H54 (cell line): ENCODE results near the gene CACNB1.
A peak's percentile ranks its signal among the peaks of the same experiment; 100 is the strongest.

Experiments
- DNase-seq: peaks from one replicate; pipeline ENCODE4 v3.0.0; 2011; ENCODE audit warnings: low spot score, mixed read lengths; ENCODE audit not compliant: insufficient read length
- FAIRE-seq: peaks from 3 replicates; lab custom pipeline; 2011; peaks lifted over from hg19 to GRCh38; lab: Jason Lieb, UNC
- POLR2A ChIP-seq: IDR thresholded peaks from 2 replicates; pipeline ENCODE4 v1.6.1; 2011; ENCODE audit warnings: low read depth, mild to moderate bottlenecking, low read length

The CACNB1 gene

GRCh38 chr17:39222866-39223834, 25.7 kb upstream of the CACNB1 start:
- no peak for TF ChIP-seq POLR2A
- FAIRE-seq, result no peak
- no peak for DNase-seq

- DNase-seq (no peak), FAIRE-seq (no peak)
- TF ChIP-seq POLR2A, result no peak
Observed at GRCh38 chr17:39222151-39222550, 24.7 kb upstream of the CACNB1 start.

- FAIRE-seq, result no peak
- TF ChIP-seq POLR2A, result no peak
- no peak for DNase-seq
Observed at GRCh38 chr17:39221572-39221971, 24.1 kb upstream of the CACNB1 start.

GRCh38 chr17:39219647-39220154, 22.2 kb upstream of the CACNB1 start:
- no peak for TF ChIP-seq POLR2A
- DNase-seq (no peak), FAIRE-seq (no peak)

GRCh38 chr17:39218906-39219305, 21.4 kb upstream of the CACNB1 start:
- FAIRE-seq (no peak), DNase-seq (no peak)
- TF ChIP-seq POLR2A, result no peak

- DNase-seq, result no peak
- FAIRE-seq, result no peak
- no peak for TF ChIP-seq POLR2A
Observed at GRCh38 chr17:39217734-39218369, 20.4 kb upstream of the CACNB1 start.

- FAIRE-seq, result no peak
Observed at GRCh38 chr17:39213852-39214251, 16.4 kb upstream of the CACNB1 start.

GRCh38 chr17:39212841-39213480, 15.5 kb upstream of the CACNB1 start:
- TF ChIP-seq POLR2A, result no peak
- FAIRE-seq (no peak), DNase-seq (no peak)

More at GRCh38 chr17:39213852-39214251, 16.4 kb upstream of the CACNB1 start:
- no peak for TF ChIP-seq POLR2A
- DNase-seq, result peak; percentile 96

- no peak for TF ChIP-seq POLR2A
- FAIRE-seq (no peak), DNase-seq (no peak)
Observed at GRCh38 chr17:39212195-39212810, 14.8 kb upstream of the CACNB1 start.

GRCh38 chr17:39210093-39210434, 12.6 kb upstream of the CACNB1 start:
- FAIRE-seq (no peak), DNase-seq (no peak)
- no peak for TF ChIP-seq POLR2A

- FAIRE-seq (no peak), DNase-seq (no peak)
- TF ChIP-seq POLR2A, result peak; percentile 54
Observed at GRCh38 chr17:39209317-39210092, 12.0 kb upstream of the CACNB1 start.

- TF ChIP-seq POLR2A, result no peak
- FAIRE-seq (no peak), DNase-seq (no peak)
Observed at GRCh38 chr17:39208893-39209292, 11.4 kb upstream of the CACNB1 start.

- TF ChIP-seq POLR2A, result no peak
- DNase-seq, result no peak
- no peak for FAIRE-seq
Observed at GRCh38 chr17:39208136-39208535, 10.7 kb upstream of the CACNB1 start.

- no peak for DNase-seq
- TF ChIP-seq POLR2A, result no peak
- FAIRE-seq, result no peak
Observed at GRCh38 chr17:39205112-39205526, 7.7 kb upstream of the CACNB1 start.
